A673 (cell line): ENCODE data around the gene TIMM9.
"Not testable (repeated sequence)": the region's sequence is repeated elsewhere in the genome, so short reads cannot be mapped to it uniquely, and the experiment has no call there.

Source experiments
- EZH2 ChIP-seq: fragments of 200-600 bp; sonication (generic); IDR thresholded peaks from 2 replicates; pipeline ENCODE4 v1.6.1; 2017; ENCODE audit warnings: borderline replicate concordance, low read depth, mild to moderate bottlenecking, mixed read lengths, antibody characterized with exemption, low read length; ENCODE audit not compliant: poor library complexity, severe bottlenecking
- TF ChIP-seq, protein P1 (sequence below): fragments of 300-800, 200-600 bp; sonication (generic); conservative IDR thresholded peaks from 2 replicates; pipeline ENCODE4 v1.5.1; 2017; ENCODE audit warnings: low read depth, mild to moderate bottlenecking, antibody characterized with exemption, low read length, moderate library complexity, mixed read lengths

DNA sequence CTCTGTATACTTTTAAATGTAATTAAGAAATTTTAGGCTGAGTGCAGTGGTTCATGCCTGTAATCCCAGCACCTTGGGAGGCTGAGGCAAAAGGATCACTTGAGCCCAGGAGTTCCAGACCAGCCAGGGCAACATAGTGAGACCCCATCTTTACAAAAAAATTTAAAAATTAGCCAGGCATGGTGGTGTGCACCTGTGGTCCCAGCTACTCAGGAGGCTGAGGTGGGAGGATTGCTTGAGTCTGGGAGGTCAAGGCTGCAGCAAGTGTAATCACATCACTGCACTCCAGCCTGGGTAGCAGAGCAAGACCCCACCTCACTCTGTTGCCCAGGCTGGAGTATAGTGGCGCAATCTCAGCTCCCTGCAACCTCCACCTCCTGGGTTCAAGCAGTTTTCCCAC, 65.1 kb downstream of the TIMM9 start:
- TF ChIP-seq EZH2, result not testable (repeated sequence)
- TF ChIP-seq, protein P1, sequence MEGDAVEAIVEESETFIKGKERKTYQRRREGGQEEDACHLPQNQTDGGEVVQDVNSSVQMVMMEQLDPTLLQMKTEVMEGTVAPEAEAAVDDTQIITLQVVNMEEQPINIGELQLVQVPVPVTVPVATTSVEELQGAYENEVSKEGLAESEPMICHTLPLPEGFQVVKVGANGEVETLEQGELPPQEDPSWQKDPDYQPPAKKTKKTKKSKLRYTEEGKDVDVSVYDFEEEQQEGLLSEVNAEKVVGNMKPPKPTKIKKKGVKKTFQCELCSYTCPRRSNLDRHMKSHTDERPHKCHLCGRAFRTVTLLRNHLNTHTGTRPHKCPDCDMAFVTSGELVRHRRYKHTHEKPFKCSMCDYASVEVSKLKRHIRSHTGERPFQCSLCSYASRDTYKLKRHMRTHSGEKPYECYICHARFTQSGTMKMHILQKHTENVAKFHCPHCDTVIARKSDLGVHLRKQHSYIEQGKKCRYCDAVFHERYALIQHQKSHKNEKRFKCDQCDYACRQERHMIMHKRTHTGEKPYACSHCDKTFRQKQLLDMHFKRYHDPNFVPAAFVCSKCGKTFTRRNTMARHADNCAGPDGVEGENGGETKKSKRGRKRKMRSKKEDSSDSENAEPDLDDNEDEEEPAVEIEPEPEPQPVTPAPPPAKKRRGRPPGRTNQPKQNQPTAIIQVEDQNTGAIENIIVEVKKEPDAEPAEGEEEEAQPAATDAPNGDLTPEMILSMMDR, result not testable (repeated sequence)
